Prostate gland (tissue), 2 donors: ENCODE results near the gene OSER1. TPM values are rescaled to one million over a fixed set of nuclear protein-coding genes. Genes with fewer than 3 reads are reported as not detected.
"Not testable (repeated sequence)": the region's sequence is repeated elsewhere in the genome, so short reads cannot be mapped to it uniquely, and the experiment has no call there.

Experiments
- DNase-seq: peaks from one replicate; pipeline ENCODE4 v3.0.0-alpha.2; 2019; ENCODE audit warnings: low spot score
- H3K27ac ChIP-seq, 2 donors: fragments of 200-600 bp; sonication (generic); 2 replicates each; pipeline ENCODE4 v1.5.1; 2017 to 2019
- H3K27me3 ChIP-seq: fragments of 200-600 bp; sonication (generic); replicated peaks from 2 replicates; pipeline ENCODE4 v1.5.1; 2019; ENCODE audit not compliant: insufficient read depth
- H3K36me3 ChIP-seq, 2 donors: fragments of 200-600 bp; sonication (generic); 1 replicate in 1 of 2; 2 replicates in 1 of 2; pipeline versions ENCODE4 v1.5.1 to v1.8.1; 2017 to 2019
- H3K4me1 ChIP-seq: fragments of 200-600 bp; sonication (generic); replicated peaks from 2 replicates; pipeline ENCODE4 v1.5.1; 2019
- H3K4me3 ChIP-seq, 2 donors: fragments of 200-600 bp; sonication (generic); 2 replicates each; pipeline ENCODE4 v1.5.1; 2017 to 2019
- H3K9me3 ChIP-seq: fragments of 200-600 bp; sonication (generic); 2 replicates; pipeline ENCODE4 v1.5.1; 2017
- CTCF ChIP-seq, 4 experiments: fragments of 200-600 bp in 2 of 4; fragments of 450-650 bp in 2 of 4; sonication (generic) in 2 of 4; IDR thresholded peaks; 1 replicate in 3 of 4; 2 replicates in 1 of 4; pipeline ENCODE4 v1.5.1; 2016 to 2019; ENCODE audit warnings: antibody characterized with exemption in 4 of 4, mild to moderate bottlenecking in 2 of 4, moderate library complexity in 2 of 4
- POLR2A ChIP-seq: fragments of 450-650 bp; IDR thresholded peaks from one replicate; pipeline ENCODE4 v1.6.1; 2016; ENCODE audit warnings: antibody characterized with exemption, mild to moderate bottlenecking
- POLR2AphosphoS5 ChIP-seq: sonication (generic); formaldehyde crosslinking; IDR thresholded peaks from one replicate; pipeline ENCODE4 v1.6.1; 2017; ENCODE audit warnings: antibody characterized with exemption
- WGBS: methylation state at CpG from one replicate; pipeline ENCODE4 v1.1.5; 2018; 5-methylcytosine and 5-hydroxymethylcytosine counted together
- intact Hi-C: fragments of 100-400 bp; cut with DNase I; formaldehyde crosslinking; loops from one replicate; pipeline ENCODE4 v1.14.2; 2022
- total RNA-seq, 2 donors: library from RNA; depleted of rRNA; stranded (reverse); fragments of >200 nt; gene quantifications; one replicate each; pipeline ENCODE4 v1.1.0, GENCODE V29; 2016

OSER1 gene
- total RNA-seq, 2 donors from 2014 or later: 31.6 to 42.7 TPM

DNA sequence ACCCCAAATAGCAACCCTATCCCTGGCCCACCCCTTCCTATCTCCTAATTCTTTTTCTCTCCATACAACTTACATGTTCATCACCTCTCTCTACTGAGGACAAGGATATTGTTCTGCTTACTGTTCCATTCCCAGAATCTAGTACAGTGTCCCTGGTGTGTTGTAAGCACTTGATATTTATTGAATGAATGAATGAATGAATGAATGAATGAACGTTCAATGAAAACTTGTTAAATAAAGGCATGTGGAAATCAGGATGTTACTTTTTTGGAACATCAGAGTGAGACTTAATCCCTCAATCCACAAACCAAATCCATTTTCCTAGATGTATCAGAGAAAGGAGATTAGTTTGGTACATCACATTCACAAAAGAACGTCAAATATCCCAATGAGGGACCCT, 16.8 kb downstream of the OSER1 start:
- peaks cover 0 to 10% of the 10 kb centered on the region in 2 donors for H3K36me3 ChIP-seq
- no peaks in the 10 kb centered on the region for H3K27me3 ChIP-seq
- H3K27ac ChIP-seq: no peak overlapping the region
- TF ChIP-seq POLR2AphosphoS5 (no peak), CTCF (IDR thresholded peaks at IDR 0.05) (no peak), POLR2A (no peak)
- no peak overlapping the region for H3K4me3 ChIP-seq
- DNase-seq: no peak
- H3K9me3 ChIP-seq: no peaks in the 10 kb centered on the region
- intact Hi-C loops: loop anchor here (5.0 to 10.0 kb wide), 3 partner anchors 279 to 656 kb away; partner anchors contain the start of gene TOX2
- WGBS: 74% methylated on average over 2 of the region's 2 CpGs
- H3K4me1 ChIP-seq: no peaks in the 10 kb centered on the region

DNA sequence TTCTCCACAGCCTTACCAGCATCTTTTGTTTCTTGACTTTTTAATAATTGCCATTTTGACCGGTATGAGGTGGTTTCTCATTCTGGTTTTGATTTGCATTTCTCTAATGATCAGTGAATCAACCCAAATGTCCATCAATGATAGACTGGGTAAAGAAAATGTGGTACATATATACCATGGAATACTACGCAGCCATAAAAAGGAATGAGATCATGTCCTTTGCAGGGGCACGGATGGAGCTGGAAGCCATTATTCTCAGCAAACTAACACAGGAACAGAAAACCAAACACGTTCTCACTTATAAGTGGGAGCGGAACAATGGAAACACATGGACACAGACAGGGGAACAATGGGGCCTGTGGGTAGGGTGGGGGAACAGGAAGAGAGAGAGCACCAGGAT, 18.9 kb downstream of the OSER1 start:
- H3K36me3 ChIP-seq, H3K4me3 ChIP-seq, H3K9me3 ChIP-seq, H3K4me1 ChIP-seq, H3K27me3 ChIP-seq, H3K27ac ChIP-seq, DNase-seq: not testable (repeated sequence)
- intact Hi-C loops: loop anchor here (5.0 to 10.0 kb wide), 3 partner anchors 277 to 654 kb away; partner anchors contain the start of gene TOX2
- WGBS: 91% methylated on average over 5 of the region's 5 CpGs

DNA sequence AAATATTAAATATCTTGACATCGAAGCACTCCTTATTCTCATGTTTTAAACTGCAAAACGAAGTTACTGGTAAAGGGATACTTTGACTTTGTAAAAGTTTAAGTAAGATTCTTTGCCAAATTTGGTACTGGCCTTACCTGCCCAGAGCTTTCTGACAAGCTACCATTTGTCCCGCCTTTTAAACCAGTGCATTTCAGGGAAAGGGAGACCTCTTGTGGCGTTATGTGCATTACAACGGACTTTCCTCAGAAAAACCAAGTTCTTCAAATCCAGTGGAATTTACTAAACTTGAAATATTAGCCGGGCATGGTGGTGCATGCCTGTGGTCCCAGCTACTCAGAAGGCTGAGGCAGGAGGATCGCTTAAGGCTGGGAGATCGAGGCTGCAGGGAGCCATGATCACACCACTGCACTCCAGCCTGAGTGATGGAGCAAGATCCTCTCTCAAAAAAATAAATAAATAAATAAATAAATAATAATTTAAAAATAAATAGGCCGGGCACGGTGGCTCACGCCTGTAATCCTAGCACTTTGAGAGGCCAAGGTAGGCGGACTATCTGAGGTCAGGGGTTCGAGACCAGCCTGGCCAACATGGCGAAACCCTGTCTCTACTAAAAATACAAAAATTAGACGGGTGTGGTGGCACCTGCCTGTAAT, 20.2 kb downstream of the OSER1 start:
- intact Hi-C loops: loop anchor here (5.0 to 10.0 kb wide), 3 partner anchors 276 to 653 kb away; partner anchors contain the start of gene TOX2
- not testable (repeated sequence) for H3K4me1 ChIP-seq, H3K9me3 ChIP-seq, H3K36me3 ChIP-seq, H3K4me3 ChIP-seq, H3K27me3 ChIP-seq, H3K27ac ChIP-seq
- peak; percentile 45 for DNase-seq
- 25% methylated on average over 15 of the region's 15 CpGs for WGBS
- TF ChIP-seq CTCF (IDR thresholded peaks at IDR 0.05): peak; percentile 48 to 81 (median 72)
- TF ChIP-seq POLR2AphosphoS5: peak; percentile 31

DNA sequence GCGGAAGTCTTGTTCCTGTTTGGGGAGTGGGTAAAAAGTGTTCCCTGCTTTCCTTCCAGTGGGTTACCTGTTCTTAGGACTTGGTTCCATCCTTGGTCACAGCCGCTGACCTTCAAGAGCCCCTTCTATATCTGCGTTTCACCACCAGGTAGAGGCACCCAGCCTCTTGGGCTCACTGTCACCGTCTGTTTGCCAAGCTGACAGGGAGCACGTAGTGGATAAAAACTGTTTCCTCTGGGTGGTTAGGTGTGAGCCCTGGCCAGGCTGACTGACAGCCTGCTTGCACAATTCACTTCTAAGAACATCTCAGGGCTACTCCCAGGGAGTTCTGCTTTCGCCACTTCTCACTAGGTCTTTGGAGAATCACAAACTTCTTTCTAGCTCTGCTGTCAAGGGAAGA, 21.8 kb downstream of the OSER1 start:
- Histone ChIP-seq H3K4me1 (peaks cover 8% of the 10 kb centered on the region), H3K36me3 (no peaks in the 10 kb centered on the region), H3K4me3 (no peak overlapping the region), H3K27me3 (no peaks in the 10 kb centered on the region), H3K27ac (peak overlapping the region; percentile 6 to 62), H3K9me3 (no peaks in the 10 kb centered on the region)
- WGBS: 62% methylated on average over 6 of the region's 6 CpGs
- DNase-seq: no peak
- intact Hi-C loops: loop anchor here (5.0 kb wide), 2 partner anchors 51 to 171 kb away; no protein-coding TSS in a partner anchor
- no peak for TF ChIP-seq POLR2A
- no peak for TF ChIP-seq POLR2AphosphoS5
- no peak for TF ChIP-seq CTCF (IDR thresholded peaks at IDR 0.05)

- TF ChIP-seq POLR2AphosphoS5 (no peak), CTCF (IDR thresholded peaks at IDR 0.05) (no peak), POLR2A (no peak)
- intact Hi-C loops: loop anchor here (2.0 to 5.0 kb wide), 3 partner anchors 51 to 171 kb away; no protein-coding TSS in a partner anchor
- Histone ChIP-seq H3K4me3 (peak overlapping the region in 1 of 2 donors; percentile 31), H3K9me3 (no peaks in the 10 kb centered on the region), H3K4me1 (peaks cover 8% of the 10 kb centered on the region), H3K27me3 (no peaks in the 10 kb centered on the region), H3K36me3 (no peaks in the 10 kb centered on the region), H3K27ac (peak overlapping the region; percentile 62 to 66)
- 17% methylated on average over 8 of the region's 8 CpGs for WGBS
- no peak for DNase-seq
Measured at GRCh38 chr20:44187772-44188709, 22.5 kb downstream of the OSER1 start.
